ENCODE data around the gene MAGEF1. TPM values are rescaled to one million over a fixed set of nuclear protein-coding genes. Genes with fewer than 3 reads are reported as not detected.
A peak's percentile ranks its signal among the peaks of the same experiment; 100 is the strongest.

The MAGEF1 gene
- total and polyA plus RNA-seq, 9 of the 15 experiments (the other 6 are each of a cell fraction or from before 2014, with no cell fraction given): 1.5 to 39.1 (median 19.8) TPM

- TF ChIP-seq RCOR1 (IDR thresholded peaks at IDR 0.05; ENCODE audit: borderline replicate concordance in 1 of 2, low read depth in 2 of 2, low read length in 2 of 2) (peak in 1 of 2 experiments; percentile 53; a peak in 2 of 4 replicates), FOXP1 (CRISPR knock-in tag; IDR thresholded peaks at IDR 0.05) (0 out of 2 replicates have a peak, but pooled peaks have one; percentile 66), ATF7 (IDR thresholded peaks at IDR 0.05) (no peak), ZNF655 (CRISPR knock-in tag; IDR thresholded peaks at IDR 0.05) (no peak), CHAMP1 (IDR thresholded peaks at IDR 0.05) (no peak), DLX4 (CRISPR knock-in tag; IDR thresholded peaks at IDR 0.05) (no peak), IRF2 (CRISPR knock-in tag; IDR thresholded peaks at IDR 0.05) (no peak)
Measured at GRCh38 chr3:184710870-184711492, 883 bp downstream of the MAGEF1 start (continued).
